Left ventricle myocardium inferior (tissue), 1 donor: Measurements from ENCODE around the gene AUTS2. TPM values are rescaled to one million over a fixed set of nuclear protein-coding genes. Genes with fewer than 3 reads are reported as not detected.

ENCODE experiments used
- DNase-seq: peaks from one replicate; pipeline ENCODE4 v3.0.0-alpha.2; 2020
- H3K27ac ChIP-seq: fragments of 200-600 bp; replicated peaks from 2 replicates; pipeline ENCODE4 v1.8.0; 2021
- H3K27me3 ChIP-seq: fragments of 200-600 bp; 2 replicates; pipeline ENCODE4 v1.8.0; 2021; ENCODE audit warnings: low read depth
- H3K36me3 ChIP-seq: fragments of 200-600 bp; 2 replicates; pipeline ENCODE4 v1.8.0; 2021
- H3K4me1 ChIP-seq: fragments of 200-600 bp; 2 replicates; pipeline ENCODE4 v1.8.0; 2021
- H3K4me3 ChIP-seq: fragments of 200-600 bp; 2 replicates; pipeline ENCODE4 v1.8.0; 2021; ENCODE audit warnings: mild to moderate bottlenecking, moderate library complexity
- H3K9me3 ChIP-seq: fragments of 200-600 bp; replicated peaks from 2 replicates; pipeline ENCODE4 v1.8.0; 2021
- CTCF ChIP-seq: fragments of 200-600 bp; IDR thresholded peaks from 2 replicates; pipeline ENCODE4 v1.8.0; 2021; ENCODE audit warnings: antibody characterized with exemption, mild to moderate bottlenecking, borderline replicate concordance
- intact Hi-C: fragments of 100-400 bp; cut with micrococcal nuclease; formaldehyde crosslinking; loops from one replicate; pipeline ENCODE4 v1.11.0; 2022
- total RNA-seq: library from RNA; stranded (reverse); fragmentation: NEBNext Ultra II Directional; extraction: Animal tissue kit (Norgen Biotek cat#: 25700); gene quantifications from one replicate; pipeline ENCODE4 v1.2.1, GENCODE V29; 2021
- donor health status: DM: no; HTN: yes; CAD: no; lungs with severe emphysema.

The AUTS2 gene
- total RNA-seq, 1 donor from 2014 or later: 10.5 TPM

- Histone ChIP-seq H3K4me1 (peaks cover 17% of the 10 kb centered on the region), H3K27me3 (no peaks in the 10 kb centered on the region), H3K36me3 (no peaks in the 10 kb centered on the region), H3K27ac (no peak overlapping the region), H3K4me3 (no peak overlapping the region), H3K9me3 (no peaks in the 10 kb centered on the region)
- no peak for DNase-seq
- TF ChIP-seq CTCF: no peak
- intact Hi-C loops: no loop called here
Measured at GRCh38 chr7:69934144-69934903, 336.0 kb downstream of the AUTS2 start.

- TF ChIP-seq CTCF: no peak
- no peaks in the 10 kb centered on the region for H3K36me3 ChIP-seq
- no peaks in the 10 kb centered on the region for H3K27me3 ChIP-seq
- no peaks in the 10 kb centered on the region for H3K9me3 ChIP-seq
- H3K4me1 ChIP-seq: peaks cover 17% of the 10 kb centered on the region
- no peak overlapping the region for H3K27ac ChIP-seq
- intact Hi-C loops: no loop called here
- no peak overlapping the region for H3K4me3 ChIP-seq
- no peak for DNase-seq
Measured at GRCh38 chr7:69935107-69935506, 336.8 kb downstream of the AUTS2 start.

- TF ChIP-seq CTCF: no peak
- intact Hi-C loops: no loop called here
- Histone ChIP-seq H3K4me3 (no peak overlapping the region), H3K27ac (no peak overlapping the region), H3K9me3 (no peaks in the 10 kb centered on the region), H3K27me3 (no peaks in the 10 kb centered on the region), H3K36me3 (no peaks in the 10 kb centered on the region), H3K4me1 (peaks cover 22% of the 10 kb centered on the region)
- no peak for DNase-seq
Measured at GRCh38 chr7:69937097-69937496, 338.8 kb downstream of the AUTS2 start.

- intact Hi-C loops: no loop called here
- no peak overlapping the region for H3K4me3 ChIP-seq
- DNase-seq: no peak
- TF ChIP-seq CTCF: no peak
- peaks cover 18% of the 10 kb centered on the region for H3K4me1 ChIP-seq
- H3K36me3 ChIP-seq: no peaks in the 10 kb centered on the region
- no peaks in the 10 kb centered on the region for H3K9me3 ChIP-seq
- no peaks in the 10 kb centered on the region for H3K27me3 ChIP-seq
- no peak overlapping the region for H3K27ac ChIP-seq
Measured at GRCh38 chr7:69939317-69939716, 341.0 kb downstream of the AUTS2 start.

- H3K27me3 ChIP-seq: no peaks in the 10 kb centered on the region
- no peak overlapping the region for H3K4me3 ChIP-seq
- TF ChIP-seq CTCF: no peak
- H3K27ac ChIP-seq: no peak overlapping the region
- intact Hi-C loops: no loop called here
- H3K36me3 ChIP-seq: no peaks in the 10 kb centered on the region
- H3K4me1 ChIP-seq: peaks cover 6% of the 10 kb centered on the region
- DNase-seq: no peak
- H3K9me3 ChIP-seq: no peaks in the 10 kb centered on the region
Measured at GRCh38 chr7:69941077-69941651, 342.9 kb downstream of the AUTS2 start.
